HTR-8/SVneo (cell line): ENCODE measurements around the gene HSPB1.

Source experiments
- DNase-seq: peaks from one replicate; pipeline ENCODE4 v3.0.0; 2011; ENCODE audit warnings: low spot score, mixed read lengths; ENCODE audit not compliant: insufficient read length
- FAIRE-seq: peaks from 2 replicates; lab custom pipeline; 2011; peaks lifted over from hg19 to GRCh38; lab: Jason Lieb, UNC

Gene HSPB1

GRCh38 chr7:76353744-76354143, 51.3 kb downstream of the HSPB1 start:
- FAIRE-seq (no peak), DNase-seq (no peak)
